ENCODE results near the gene SCT.

SCT gene

DNA sequence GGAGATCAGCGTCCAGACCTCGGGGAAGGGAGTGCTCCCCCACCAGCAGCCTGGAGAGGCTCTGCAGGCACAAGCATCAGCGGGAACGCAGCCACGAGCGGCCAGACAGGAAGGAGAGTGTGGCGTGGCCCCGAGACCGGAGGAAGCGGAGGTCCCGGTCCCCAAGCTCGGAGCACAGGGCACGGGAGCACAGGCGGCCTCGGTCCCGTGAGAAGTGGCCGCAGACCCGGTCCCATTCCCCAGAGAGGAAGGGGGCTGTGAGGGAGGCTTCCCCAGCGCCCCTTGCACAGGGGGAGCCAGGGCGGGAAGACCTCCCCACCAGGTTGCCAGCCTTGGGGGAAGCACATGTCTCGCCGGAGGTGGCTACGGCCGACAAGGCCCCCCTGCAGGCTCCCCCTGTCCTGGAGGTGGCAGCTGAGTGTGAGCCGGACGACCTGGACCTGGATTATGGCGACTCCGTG lies 18.2 kb downstream of the SCT start:
- DNase-seq, result no peak

DNA sequence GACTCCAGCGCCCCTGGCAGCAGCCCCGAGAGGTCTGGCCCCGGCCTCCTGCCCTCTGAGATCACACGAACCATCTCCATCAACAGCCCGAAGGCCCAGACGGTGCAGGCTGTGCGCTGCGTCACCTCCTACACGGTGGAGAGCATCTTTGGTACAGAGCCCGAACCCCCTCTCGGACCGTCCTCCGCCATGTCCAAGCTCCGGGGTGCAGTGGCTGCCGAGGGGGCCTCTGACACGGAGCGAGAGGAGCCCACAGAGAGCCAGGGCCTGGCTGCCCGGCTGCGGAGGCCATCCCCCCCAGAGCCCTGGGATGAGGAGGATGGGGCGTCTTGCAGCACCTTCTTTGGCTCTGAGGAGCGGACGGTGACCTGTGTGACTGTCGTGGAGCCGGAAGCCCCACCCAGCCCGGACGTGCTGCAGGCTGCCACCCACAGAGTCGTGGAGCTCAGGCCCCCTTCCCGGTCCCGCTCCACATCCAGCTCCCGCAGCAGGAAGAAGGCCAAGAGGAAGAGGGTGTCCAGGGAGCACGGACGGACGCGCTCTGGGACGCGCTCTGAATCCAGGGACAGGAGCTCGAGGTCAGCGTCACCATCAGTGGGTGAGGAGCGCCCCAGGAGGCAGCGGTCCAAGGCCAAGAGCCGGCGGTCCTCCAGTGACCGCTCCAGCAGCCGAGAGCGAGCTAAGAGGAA lies 18.9 kb downstream of the SCT start:
- no peak for DNase-seq

DNA sequence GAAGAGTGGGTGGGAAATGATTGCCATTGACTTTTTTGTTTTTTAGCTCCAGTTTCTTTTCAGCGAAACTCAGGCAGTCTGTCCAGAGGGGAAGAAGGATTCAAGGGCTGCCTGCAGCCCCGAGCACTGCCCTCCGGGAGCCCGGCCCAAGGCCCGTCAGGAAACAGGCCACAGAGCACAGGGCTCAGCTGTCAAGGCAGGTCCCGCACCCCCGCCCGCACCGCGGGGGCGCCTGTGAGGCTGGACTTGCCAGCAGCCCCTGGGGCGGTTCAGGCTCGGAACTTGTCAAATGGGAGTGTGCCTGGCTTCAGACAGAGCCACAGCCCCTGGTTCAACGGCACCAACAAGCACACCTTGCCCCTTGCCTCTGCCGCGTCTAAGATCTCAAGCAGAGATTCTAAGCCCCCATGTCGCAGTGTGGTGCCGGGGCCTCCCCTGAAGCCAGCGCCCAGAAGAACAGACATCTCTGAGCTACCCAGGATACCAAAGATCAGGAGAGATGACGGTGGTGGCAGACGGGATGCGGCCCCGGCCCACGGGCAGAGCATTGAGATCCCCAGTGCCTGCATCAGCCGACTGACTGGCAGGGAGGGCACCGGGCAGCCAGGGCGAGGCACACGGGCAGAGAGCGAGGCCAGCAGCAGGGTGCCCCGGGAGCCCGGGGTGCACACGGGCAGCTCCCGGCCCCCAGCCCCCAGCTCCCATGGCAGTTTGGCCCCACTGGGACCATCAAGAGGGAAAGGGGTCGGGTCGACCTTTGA lies 19.8 kb downstream of the SCT start:
- DNase-seq, result no peak

DNA sequence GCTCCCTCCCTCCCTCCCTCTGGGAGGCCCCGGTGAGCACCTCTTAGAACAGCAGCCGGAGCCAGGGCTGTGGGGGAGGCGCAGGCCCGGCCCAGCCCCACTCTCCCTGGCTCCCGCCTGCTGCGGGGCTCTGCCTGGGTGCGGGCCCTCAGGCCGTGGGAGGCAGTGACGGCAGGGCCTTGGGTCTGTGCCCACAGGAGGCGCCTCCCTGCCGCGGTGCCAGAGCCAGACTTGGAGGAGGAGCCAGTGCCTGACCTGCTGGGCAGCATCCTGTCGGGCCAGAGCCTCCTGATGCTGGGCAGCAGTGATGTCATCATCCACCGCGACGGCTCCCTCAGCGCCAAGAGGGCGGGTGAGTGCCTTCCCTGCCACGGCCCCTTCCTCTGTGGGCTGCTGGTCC lies 20.7 kb downstream of the SCT start:
- no peak for DNase-seq

DNA sequence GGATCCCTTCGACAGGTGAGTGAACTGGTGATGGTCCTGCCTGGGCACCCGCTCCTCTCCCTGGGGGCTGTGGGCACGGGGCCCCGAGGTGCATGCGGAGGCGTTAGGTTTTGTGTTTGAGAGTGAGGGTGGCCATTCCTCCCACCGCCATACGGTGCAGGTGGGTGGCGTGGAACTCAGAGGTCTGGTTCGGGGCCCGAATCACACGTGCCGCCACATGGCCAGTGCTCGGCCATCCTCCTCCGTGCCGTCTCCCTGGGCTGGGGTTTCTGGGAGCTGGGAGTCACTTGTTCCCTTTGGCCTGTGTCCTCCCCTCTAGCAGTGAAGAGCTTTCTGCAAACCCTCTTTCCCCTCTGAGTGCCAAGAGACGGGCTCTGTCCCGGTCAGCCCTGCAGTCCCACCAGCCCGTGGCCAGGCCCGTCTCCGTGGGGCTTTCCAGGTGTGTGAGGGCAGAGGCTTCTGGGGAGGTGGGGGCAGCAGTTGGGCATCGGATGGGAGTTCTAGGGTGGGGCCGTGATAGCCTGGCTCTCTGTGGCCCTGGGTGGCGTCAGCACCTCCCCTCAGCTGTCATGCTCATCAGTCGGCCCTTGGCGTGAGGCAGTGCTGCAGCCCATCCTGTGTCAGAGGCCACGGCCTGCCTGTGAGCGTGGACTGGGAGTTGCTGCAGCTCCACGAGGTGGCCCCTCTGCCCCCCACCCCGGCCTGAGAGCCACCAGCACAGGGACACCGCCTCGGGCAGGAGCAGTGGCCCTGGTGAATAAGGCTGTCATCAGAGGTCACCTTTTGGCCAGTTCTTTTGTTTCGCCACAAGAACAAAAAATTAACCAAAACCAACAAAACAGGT lies 21.5 kb downstream of the SCT start:
- no peak for DNase-seq

DNA sequence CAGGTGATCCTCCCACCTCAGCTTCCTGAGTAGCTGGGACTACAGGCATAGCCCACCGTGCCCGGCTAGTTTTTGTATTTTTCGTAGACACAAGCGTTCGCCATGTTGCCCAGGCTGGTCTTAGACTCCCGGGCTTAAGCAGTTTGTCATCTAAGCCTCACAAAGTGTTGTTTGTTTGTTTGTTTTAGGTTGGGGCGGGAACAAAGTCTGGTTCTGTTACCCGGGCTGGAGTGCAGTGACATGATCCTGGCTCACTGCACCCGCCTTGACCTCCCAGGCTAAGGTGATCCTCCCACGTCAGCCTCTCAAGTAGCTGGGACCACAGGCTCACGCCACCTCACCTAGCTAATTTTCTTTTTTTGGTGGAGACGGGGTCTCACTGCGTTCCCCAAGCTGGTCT lies 23.8 kb downstream of the SCT start:
- no peak for DNase-seq

DNA sequence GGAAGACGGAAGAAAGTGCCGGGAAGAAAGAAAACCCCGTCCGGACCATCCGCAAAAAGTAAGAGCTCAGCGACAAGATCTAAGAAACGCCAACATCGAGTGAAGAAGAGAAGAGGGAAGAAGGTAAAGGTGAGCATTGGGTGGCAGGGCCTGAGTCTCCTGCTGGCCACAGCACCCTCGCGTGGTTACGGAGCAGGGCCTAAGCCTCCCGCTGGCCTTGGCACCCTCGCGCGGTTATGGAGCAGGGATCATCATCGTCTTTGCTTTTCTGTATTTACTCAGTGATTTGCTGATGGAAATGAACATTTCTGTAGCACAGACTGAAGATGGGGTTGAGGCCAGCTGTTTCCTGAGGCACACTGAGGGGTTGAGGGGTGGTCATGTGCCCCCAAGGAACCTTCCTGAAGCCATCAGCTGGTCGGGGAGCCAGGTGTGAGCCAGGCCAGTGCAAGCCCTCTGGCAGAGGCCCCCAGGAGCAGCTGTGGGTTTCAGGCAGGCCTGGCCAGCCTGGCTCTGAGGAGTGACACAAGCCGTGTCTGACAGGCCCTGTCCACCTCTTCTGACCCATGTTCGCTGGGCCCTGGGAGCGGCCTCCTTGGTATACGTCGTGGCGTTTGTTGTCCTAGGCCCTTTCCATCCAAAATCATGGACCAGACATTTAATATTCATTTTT lies 25.3 kb downstream of the SCT start:
- DNase-seq, result no peak

DNA sequence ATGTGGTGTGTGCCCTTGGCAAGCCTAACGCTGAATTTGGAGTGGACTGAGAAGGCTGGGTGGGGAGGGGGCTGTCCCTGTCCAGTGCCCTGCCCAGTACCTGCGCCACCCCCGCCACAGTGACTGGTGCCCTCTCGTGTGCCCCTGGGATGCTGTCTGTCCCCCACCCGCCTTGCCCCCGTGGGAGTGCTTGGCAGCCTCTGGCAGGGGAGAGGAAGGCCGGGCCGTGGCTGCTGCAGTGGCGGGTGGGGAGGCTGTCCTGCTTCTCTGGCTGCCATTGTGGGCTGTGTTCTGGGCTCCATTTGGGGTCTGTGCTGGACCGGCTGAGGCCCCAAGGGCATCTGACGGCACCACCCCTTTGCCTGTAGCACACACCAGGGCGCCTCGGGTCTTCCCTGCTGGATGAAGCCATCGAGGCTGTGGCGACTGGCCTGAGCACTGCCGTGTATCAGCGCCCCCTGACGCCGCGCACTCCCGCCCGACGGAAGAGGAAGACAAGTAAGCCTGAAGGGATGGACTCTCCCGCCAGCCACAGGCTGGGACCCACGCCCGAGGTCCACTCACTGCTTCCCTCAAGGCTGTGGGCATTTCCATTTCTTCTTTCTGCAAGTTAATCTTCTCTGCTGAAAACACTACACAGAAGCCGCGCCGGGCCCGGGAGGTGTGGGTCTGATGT lies 28.8 kb downstream of the SCT start:
- DNase-seq, result no peak

DNA sequence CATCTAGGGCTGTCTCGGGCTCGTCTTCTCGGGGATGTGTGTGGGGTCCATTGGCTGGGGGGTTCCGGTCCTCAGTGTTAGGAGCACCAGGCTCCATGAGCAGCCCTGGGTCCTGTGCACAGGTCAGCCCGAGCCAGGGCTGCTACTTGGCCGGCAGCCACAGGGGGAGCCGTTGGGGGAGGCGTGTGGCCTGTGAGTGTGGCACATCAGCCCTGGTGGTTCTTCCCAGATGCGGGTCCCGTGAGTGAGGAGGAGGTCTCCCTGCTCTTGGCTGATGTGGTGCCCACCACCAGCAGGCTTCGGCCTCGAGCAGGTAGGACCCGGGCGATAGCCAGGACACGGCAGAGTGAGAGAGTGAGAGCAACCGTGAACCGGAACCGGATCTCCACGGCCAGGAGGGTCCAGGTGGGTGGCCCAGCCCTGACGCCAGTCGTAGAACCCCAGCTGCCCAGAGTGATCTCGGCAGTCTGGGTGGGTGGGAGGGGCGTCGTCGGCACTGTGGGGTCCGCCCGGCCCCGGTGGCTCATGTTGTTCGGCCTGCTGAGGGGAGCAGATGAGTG lies 29.7 kb downstream of the SCT start:
- DNase-seq, result no peak

DNA sequence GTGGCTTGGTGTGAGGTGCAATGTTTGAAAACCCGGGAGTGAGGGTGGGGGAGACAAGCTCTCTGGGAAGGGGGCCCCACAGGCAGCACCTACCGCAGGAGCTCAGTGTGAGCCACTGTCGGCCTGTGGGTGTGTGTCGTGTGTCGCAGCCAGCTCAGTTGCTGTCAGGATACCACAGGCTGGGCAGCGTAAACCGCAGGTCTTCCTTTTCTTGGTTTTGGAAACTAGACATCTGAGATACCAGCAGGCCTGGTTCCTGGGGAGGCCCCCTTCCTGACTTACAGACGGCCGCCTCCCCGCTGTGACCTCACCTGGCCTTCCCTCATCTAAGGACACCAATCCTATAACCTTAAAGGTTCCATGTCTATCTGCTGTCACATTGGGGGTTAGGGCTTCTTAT lies 30.6 kb downstream of the SCT start:
- no peak for DNase-seq

DNA sequence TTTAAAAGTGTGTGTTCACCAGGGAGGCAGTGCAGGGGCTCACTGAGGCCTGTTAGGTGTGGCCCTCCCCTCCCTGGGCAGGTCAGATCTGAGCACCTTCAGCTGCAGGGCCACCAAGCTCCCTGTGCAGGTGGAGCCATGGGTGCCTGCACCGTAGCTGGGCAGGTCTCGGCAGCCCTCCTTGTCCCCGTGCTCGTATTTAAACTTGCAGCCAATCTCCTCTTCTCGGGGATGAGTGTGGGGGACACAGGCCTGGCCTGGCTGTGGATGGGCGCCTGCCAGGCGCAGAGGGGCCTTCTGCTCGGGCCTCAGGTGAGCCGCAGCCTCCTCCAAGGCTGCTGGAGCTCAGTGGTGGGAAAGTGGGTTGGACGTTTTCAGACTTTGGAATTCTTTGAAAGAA lies 31.6 kb downstream of the SCT start:
- no peak for DNase-seq

DNA sequence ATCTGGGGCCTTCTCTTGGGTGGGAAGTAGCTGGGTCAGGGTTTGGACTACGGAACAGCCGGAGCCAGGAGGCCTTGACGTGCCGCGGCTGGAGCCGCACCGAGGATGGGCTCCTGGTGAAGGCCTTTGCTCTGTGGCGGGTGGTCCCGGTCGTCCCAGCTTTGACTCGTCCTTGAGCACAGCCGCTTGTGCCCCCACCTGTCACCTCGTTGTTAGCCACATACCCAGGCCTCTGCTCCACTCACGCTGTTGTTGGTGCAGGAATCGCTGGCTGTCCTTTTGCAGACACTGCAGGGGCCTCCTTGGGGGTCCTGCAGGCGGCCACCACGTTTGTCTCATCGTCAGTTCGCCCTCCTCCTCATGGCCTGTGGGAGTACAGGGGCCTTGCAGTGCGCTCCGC lies 33.6 kb downstream of the SCT start:
- no peak for DNase-seq

DNA sequence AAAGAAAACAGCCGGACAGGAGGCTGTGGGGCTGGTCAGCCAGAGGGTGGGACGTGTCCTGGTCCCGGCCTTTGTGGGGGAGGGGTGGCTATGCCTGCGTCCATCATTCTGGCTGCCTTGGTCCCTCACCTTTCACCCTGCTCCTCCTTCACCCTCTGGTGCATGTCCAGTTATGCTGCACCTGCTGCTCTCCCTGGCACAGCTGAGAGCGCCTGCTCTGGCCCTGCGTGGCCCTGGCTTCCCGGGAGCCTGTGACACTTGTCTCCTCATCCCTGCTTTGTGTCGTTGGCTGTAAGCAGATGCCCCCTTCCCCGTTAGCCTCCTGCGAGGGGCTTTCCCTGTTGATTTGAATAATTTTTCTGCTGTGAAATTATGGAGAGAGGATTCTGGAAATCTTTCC lies 34.1 kb downstream of the SCT start:
- no peak for DNase-seq

DNA sequence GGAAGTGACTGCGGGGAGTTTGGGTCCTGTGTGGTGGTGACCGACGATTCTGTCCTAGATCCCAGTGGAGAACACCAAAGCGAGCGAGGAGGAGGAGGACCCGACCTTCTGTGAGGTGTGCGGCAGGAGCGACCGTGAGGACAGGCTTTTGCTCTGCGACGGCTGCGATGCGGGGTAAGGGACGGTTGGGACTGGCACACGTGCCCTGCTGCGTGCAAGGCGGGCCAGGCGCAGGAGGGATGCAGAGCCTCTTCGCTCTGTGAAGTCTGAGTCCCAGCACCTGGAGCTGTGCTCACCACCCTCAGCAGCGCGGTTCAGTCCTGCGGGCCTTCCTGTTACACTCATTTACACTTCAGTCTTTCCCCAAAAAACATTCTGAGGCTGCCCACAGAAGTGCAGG lies 34.5 kb downstream of the SCT start:
- no peak for DNase-seq

DNA sequence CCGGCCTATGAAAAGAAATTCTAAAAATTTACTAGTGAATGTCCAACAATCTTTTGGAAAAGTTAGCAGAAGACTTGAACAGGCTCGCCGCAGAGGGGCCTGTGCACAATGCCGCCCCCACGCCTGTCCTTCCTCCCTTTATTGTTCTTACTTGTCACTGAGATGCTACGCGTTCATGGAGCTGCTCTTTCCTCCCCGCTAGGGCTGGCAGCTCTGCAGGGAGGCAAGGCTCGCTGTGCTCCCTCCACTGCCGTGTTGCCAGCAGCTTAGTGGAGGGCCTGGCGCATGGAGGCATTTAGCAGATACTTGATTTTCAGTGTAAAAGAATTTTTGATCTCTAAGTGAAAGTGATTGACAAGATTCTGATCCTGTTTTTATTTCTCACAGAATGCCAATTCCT lies 36.0 kb downstream of the SCT start:
- DNase-seq, result no peak

DNA sequence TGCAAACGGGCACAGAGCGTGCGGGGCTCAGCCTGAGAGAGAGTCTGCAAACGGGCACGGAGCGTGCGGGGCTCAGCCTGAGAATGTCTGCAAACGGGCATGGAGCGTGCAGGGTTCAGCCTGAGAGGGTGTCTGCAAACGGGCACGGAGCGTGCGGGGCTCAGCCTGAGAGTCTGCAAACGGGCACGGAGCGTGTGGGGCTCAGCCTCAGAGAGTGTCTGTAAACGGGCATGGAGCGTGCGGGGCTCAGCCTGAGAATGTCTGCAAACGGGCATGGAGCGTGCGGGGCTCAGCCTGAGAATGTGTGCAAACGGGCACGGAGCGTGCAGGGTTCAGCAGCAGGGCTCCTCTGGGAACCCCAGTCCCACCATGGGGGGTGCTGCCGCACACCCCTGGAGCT lies 37.2 kb downstream of the SCT start:
- no peak for DNase-seq

DNA sequence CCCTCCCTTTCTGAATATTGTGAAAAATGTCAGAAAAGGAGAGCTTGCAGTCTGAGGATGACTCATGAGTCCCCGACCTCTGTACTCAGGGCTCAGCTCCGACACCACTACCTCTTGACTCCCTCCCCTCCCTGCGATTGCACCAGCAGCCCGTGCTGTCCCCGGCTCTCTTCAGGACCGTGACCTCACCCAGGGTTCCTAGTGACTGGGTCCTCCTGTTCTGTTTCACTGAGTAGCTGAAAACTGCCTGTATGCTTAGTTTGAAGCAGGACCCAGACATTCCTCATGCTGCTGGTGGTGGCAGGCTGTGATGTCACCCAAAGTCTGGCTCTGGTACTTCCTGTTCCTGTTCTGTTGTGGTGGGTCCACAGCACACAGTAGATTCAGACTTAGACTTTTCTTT lies 39.0 kb downstream of the SCT start:
- DNase-seq, result peak; percentile 57

DNA sequence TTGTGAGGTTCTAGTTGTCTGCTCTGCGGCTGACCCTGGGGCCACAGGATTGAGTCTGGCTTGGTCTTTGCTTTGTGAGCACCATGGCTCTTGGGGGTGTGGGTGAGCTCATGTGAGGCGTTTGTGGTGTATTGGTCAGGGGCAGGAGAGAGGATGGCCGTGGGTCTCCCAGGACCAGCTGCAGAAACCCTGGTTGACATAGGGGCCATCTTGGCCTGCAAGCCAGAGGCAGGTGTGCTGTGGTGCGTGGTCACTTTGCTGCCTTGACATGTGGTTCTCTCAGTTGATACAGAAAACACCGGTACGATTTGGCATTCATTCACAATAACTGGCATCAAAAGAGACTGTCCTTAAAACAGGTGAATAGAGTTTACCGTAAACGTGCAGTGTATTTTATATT lies 39.4 kb downstream of the SCT start:
- DNase-seq, result no peak

DNA sequence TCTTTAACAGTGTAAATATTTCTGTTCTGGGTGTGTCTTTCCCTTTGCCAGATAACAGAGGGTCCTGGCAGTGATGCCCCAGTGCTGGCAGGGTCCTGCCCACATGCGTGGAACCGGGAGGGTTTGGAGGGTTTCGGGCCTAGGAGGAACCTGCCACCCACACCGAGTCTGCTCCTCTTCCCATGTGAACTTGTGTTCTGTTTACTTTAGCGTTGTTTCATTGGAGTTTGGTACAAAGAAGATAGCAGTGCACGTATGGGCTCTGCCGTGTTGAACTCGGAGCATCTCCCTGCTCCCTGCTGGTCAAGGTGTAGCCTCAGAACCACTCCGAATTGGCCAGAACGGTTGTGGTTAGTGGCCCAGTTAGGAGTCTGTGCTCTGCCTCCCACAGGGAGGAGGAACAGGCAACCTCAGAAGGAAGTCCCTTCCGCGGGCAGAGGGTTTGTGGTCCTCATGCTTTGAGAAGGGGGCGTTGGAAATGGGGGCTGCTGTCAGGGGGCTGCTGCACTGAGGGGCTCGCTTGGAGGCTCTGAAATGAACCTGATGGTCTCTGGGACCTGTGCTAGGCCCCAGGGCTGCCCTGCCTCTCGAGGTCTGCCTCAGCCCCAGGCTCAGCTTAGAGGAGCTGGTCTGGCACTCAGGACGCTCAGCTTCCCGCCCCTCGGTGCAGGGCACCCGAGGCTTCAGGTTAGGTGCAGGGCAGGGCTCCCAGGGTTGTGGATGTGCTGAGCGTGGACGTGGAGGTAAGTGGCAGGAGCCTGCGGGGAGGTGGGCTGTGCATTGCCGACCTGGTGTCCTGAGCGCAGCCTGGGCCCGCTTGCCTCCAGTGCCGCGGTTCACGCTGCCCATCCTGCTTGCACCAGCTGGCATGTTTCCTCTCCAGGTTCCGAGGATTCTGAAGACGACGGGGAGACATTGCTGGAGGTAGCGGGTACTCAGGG lies 40.3 kb downstream of the SCT start:
- no peak for DNase-seq

DNA sequence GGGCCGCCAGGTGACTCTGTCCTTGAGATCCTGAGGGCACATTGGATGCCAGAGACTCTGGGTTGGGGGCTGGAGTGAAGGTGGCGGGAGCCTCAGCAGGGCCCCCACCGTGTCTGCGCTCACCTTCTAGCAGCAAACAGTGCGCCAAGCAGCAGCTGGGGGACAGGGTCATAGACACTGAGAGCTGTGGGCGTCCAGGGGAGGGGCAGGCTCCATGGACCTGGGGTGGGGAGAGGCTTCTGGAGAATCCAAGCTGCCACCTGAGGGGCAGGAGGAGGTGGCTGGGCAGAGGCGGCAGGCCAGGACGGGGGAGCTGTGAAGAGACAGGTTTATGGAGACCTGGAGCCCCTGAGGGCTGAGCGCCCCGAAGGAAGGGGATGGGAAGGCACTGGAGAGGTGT lies 42.7 kb downstream of the SCT start:
- DNase-seq, result no peak

DNA sequence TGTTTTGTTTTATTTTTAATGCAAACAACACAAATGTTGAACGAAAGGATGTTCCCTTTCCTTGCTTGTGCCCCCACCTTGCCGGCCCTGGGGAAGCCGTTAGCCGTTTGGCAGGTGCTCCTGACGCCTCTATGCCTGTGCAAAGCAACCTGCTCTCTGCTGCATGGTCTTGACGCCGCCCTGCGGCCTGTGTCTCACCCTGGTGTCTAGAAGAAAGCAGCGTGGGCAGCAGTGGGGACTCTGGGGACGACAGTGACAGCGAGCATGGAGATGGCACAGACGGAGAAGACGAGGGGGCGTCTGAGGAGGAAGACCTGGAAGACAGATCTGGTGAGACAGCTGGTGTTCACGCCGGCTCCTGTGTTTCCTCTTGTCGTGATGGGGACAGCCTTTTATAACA lies 45.2 kb downstream of the SCT start:
- DNase-seq, result no peak
